ENCODE data around the gene RADIL.
"Not testable (repeated sequence)": the region's sequence is repeated elsewhere in the genome, so short reads cannot be mapped to it uniquely, and the experiment has no call there.

RADIL gene

GRCh38 chr7:4796453-4796852 is 87.1 kb downstream of the RADIL start:
- no peak overlapping the region for H3K27ac Mint-ChIP-seq
- peaks cover 9% of the 10 kb centered on the region for H3K4me1 Mint-ChIP-seq
- CTCF ChIA-PET = interaction anchor here (0.6 to 4.1 kb wide), 3 partner anchors 21 to 306 kb away, joined by 3 to 31 read pairs (median 3); partner anchors contain the start of genes AP5Z1 and RADIL
- DNase-seq = no peak
- no peaks in the 10 kb centered on the region for H3K9me3 Mint-ChIP-seq
- no peaks in the 10 kb centered on the region for H3K27me3 Mint-ChIP-seq
- H3K4me3 Mint-ChIP-seq = no peak overlapping the region
- H3K36me3 Mint-ChIP-seq = peaks cover 12% of the 10 kb centered on the region

DNA sequence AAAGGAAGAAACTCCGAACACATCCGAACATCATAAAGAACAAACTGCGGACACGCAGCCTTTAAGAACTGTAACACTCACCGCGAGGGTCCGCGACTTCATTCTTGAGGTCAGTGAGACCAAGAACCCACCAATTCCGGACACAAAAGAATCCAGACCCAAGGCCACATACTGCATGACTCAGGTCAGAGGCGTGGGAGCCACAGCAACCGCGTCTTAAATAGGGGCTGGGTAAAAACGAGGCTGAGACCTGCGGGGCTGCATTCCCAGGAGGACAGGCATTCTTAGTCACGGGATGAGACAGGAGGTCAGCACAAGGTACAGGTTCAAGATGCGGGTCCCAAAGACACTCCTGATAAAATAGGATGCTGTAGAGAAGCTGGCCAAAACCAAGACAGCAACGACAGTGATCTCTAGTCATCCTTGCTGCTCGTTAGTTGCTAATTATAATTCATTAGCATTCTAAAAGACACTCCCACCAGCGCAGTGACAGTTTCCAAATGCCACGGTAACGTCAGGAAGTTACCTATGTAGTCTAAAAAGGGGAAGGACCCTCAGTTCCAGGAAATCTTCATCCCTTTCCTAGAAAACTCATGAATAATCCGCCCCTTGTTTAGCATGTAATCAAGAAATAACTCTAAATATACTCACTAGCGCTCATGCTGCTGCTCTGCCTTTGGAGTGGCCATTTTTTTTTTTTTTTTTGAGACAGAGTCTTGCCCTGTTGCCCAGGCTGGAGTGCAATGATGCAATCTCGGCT is 88.7 kb downstream of the RADIL start:
- no peak for DNase-seq
- Mint-ChIP-seq H3K4me1 (peaks cover 10% of the 10 kb centered on the region), H3K27ac (peak overlapping the region; percentile 55), H3K4me3 (no peak overlapping the region), H3K27me3 (no peaks in the 10 kb centered on the region), H3K36me3 (peaks cover 15% of the 10 kb centered on the region), H3K9me3 (no peaks in the 10 kb centered on the region)
- CTCF ChIA-PET = interaction anchor here (4.3 kb wide), 1 partner anchor 18 kb away, joined by 13 read pairs; the partner anchor contains the start of gene AP5Z1

GRCh38 chr7:4794171-4794570 is 89.3 kb downstream of the RADIL start:
- not testable (repeated sequence) for H3K27ac Mint-ChIP-seq, H3K4me3 Mint-ChIP-seq, DNase-seq, H3K9me3 Mint-ChIP-seq, H3K27me3 Mint-ChIP-seq
- CTCF ChIA-PET = interaction anchor here (1.1 to 4.3 kb wide), 3 partner anchors 18 to 291 kb away, joined by 3 to 13 read pairs (median 6); partner anchors contain the start of genes AP5Z1 and RADIL
- Mint-ChIP-seq H3K36me3 (peaks cover 15% of the 10 kb centered on the region), H3K4me1 (peaks cover 10% of the 10 kb centered on the region)

DNA sequence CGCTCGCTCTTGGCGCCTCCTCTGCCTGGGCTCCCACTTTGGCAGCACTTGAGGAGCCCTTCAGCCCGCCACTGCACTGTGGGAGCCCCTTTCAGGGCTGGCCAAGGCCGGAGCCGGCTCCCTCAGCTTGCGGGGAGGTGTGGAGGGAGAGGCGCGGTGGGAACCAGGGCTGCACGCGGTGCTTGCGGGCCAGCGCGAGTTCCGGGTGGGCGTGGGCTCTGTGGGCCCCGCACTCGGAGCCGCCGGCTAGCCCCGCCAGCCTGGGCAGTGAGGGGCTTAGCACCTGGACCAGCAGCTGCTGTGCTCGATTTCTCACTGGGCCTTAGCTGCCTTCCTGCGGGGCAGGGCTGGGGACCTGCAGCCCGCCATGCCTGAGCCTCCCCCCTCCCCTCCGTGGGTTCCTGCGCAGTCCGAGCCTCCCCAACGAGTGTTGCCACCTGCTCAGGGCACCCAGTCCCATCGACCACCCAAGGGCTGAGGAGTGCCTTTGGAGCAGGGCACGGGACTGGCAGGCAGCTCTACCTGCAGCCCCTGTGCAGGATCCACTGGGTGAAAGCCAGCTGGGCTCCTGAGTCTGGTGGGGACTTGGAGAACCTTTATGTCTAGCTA is 90.0 kb downstream of the RADIL start:
- DNase-seq, H3K4me3 Mint-ChIP-seq, H3K27ac Mint-ChIP-seq, H3K9me3 Mint-ChIP-seq, H3K27me3 Mint-ChIP-seq: not testable (repeated sequence)
- Mint-ChIP-seq H3K4me1 (peaks cover 10% of the 10 kb centered on the region), H3K36me3 (peaks cover 15% of the 10 kb centered on the region)
- CTCF ChIA-PET = interaction anchor here (1.1 to 4.3 kb wide), 4 partner anchors 17 to 292 kb away, joined by 3 to 13 read pairs (median 5); partner anchors contain the start of genes AP5Z1 and RADIL

DNA sequence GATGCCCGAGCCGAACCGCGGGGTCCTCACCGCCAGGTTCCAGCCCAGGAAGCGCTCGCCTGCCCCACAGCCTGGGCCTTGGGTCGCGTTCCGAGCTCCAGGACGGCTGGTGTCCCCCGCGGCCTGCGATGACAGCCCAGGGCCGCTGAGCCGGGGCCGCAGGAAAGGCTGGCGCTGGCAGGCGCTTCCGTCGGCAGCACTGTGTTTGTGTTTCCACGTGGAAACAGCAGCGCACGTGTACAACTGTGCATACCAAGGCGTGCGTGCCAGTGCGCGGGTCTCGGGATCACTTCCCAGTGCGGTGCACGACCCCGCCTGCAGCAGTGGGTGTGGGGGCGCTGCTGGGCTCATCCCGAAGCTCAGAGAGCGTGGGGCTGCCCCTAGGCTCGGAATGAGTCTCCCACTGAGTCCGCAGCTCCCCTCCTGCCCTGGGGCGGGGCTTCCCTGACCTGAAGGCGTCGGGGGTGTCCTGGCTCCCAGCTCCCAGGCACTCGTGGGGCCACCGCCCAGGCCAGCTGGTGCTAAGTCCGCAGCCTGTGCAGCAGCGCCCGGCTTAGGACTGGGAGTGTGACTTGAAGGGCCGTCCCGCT is 90.9 kb downstream of the RADIL start:
- Mint-ChIP-seq H3K4me3 (no peak overlapping the region), H3K27ac (no peak overlapping the region), H3K27me3 (no peaks in the 10 kb centered on the region), H3K9me3 (no peaks in the 10 kb centered on the region), H3K36me3 (peaks cover 15% of the 10 kb centered on the region), H3K4me1 (peaks cover 10% of the 10 kb centered on the region)
- CTCF ChIA-PET = interaction anchor here (0.9 to 4.3 kb wide), 8 partner anchors 10 to 292 kb away, joined by 3 to 13 read pairs (median 4); partner anchors contain the start of genes AP5Z1 and RADIL
- DNase-seq = no peak

DNA sequence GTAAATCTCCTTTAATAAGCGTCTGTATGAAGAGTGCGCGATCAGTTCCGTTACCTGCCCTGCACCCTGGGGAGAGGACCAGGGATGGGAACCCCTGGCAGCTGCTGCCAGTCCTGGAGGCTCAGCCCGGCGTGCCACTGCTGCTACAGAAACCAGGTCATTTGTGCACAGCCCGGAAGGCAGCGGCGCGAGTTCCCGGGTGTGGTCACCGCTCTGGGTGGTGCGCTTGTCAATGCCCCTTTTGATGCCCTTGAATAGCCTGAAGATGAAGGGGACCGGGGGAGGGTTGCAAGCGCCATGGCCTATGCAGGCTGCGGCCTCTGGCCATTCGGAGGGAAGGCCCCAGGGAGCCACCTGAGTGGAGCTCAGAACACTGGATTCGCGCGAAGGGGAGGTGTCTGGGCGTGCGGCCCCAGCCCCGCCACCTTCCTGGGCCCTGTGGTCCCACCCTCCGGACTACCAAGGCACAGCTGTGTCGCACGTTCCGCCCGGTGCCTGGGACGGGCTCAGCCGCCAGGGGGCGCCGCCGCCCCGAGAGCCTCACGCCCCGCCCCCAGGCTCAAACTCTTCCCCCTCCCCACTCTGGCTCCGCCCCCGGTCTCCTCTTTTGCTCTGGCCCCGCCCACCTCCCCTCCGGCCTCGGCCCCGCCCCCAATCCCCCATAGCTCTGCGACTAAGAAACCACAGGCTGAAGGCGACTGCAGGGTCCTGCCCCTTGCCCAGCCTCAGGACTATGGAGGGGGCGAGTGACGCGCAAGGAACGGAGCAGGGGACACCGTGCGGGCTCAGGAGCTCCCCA is 91.6 kb downstream of the RADIL start:
- Mint-ChIP-seq H3K36me3 (peaks cover 15% of the 10 kb centered on the region), H3K27me3 (no peaks in the 10 kb centered on the region), H3K27ac (peak overlapping the region; percentile 65), H3K4me1 (peaks cover 10% of the 10 kb centered on the region), H3K9me3 (no peaks in the 10 kb centered on the region), H3K4me3 (no peak overlapping the region)
- peak; percentile 76 for DNase-seq
- CTCF ChIA-PET = interaction anchor here (0.9 to 4.3 kb wide), 6 partner anchors 10 to 182 kb away, joined by 3 to 13 read pairs (median 4); partner anchors contain the start of gene AP5Z1

- Mint-ChIP-seq H3K27me3 (no peaks in the 10 kb centered on the region), H3K4me3 (no peak overlapping the region), H3K4me1 (peaks cover 10% of the 10 kb centered on the region), H3K27ac (peak overlapping the region; percentile 65), H3K9me3 (no peaks in the 10 kb centered on the region), H3K36me3 (peaks cover 18% of the 10 kb centered on the region)
- DNase-seq = no peak
- CTCF ChIA-PET = interaction anchor here (1.2 to 4.3 kb wide), 4 partner anchors 9 to 38 kb away, joined by 3 to 13 read pairs (median 4); partner anchors contain the start of gene AP5Z1
Observed at GRCh38 chr7:4791101-4791737, 92.3 kb downstream of the RADIL start.

DNA sequence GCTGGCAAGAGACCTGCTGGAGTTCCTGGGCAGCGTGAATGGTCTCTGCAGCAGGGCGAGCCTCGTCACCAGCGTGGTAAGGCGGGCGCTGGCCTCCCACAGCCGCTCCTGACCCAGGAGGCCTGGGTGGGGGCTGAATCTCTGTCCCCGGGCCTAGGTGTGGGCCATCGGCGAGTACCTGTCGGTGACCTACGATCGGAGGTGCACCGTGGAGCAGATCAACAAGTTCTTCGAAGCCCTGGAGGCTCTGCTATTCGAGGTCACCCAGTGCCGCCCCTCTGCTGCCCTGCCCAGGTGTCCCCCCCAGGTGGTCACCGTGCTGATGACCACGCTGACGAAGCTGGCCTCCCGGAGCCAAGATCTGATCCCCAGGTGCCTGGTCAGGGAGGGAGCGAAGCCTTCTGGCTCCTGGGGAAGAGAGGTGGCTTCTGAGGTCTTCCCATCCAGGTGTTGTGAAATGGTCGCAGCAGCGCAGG is 93.0 kb downstream of the RADIL start:
- peaks cover 10% of the 10 kb centered on the region for H3K4me1 Mint-ChIP-seq
- H3K4me3 Mint-ChIP-seq = no peak overlapping the region
- no peaks in the 10 kb centered on the region for H3K9me3 Mint-ChIP-seq
- no peaks in the 10 kb centered on the region for H3K27me3 Mint-ChIP-seq
- CTCF ChIA-PET = interaction anchor here (4.3 kb wide), 1 partner anchor 14 kb away, joined by 13 read pairs; the partner anchor contains the start of gene AP5Z1
- peaks cover 20% of the 10 kb centered on the region for H3K36me3 Mint-ChIP-seq
- DNase-seq = no peak
- H3K27ac Mint-ChIP-seq = no peak overlapping the region

- Mint-ChIP-seq H3K27ac (no peak overlapping the region), H3K4me1 (peaks cover 10% of the 10 kb centered on the region), H3K36me3 (peaks cover 20% of the 10 kb centered on the region), H3K27me3 (no peaks in the 10 kb centered on the region), H3K9me3 (no peaks in the 10 kb centered on the region), H3K4me3 (no peak overlapping the region)
- DNase-seq = no peak
- CTCF ChIA-PET = interaction anchor here (1.0 kb wide), 1 partner anchor 8 kb away, joined by 4 read pairs; no protein-coding TSS in a partner anchor
Observed at GRCh38 chr7:4790078-4790465, 93.4 kb downstream of the RADIL start.

GRCh38 chr7:4789194-4790077 is 94.1 kb downstream of the RADIL start:
- CTCF ChIA-PET = interaction anchor here (1.0 kb wide), 1 partner anchor 9 kb away, joined by 4 read pairs; no protein-coding TSS in a partner anchor
- H3K27me3 Mint-ChIP-seq = no peaks in the 10 kb centered on the region
- no peak overlapping the region for H3K27ac Mint-ChIP-seq

GRCh38 chr7:4788627-4789189 is 94.8 kb downstream of the RADIL start:
- no peak overlapping the region for H3K4me3 Mint-ChIP-seq
- peaks cover 13% of the 10 kb centered on the region for H3K36me3 Mint-ChIP-seq
- peaks cover 3% of the 10 kb centered on the region for H3K4me1 Mint-ChIP-seq
- no peak overlapping the region for H3K27ac Mint-ChIP-seq
- no peak for DNase-seq
- CTCF ChIA-PET = interaction anchor here (1.0 kb wide), 1 partner anchor 10 kb away, joined by 4 read pairs; no protein-coding TSS in a partner anchor
- H3K9me3 Mint-ChIP-seq = no peaks in the 10 kb centered on the region
- no peaks in the 10 kb centered on the region for H3K27me3 Mint-ChIP-seq

More at GRCh38 chr7:4789194-4790077, 94.1 kb downstream of the RADIL start:
- H3K4me3 Mint-ChIP-seq = no peak overlapping the region
- no peak for DNase-seq
- H3K36me3 Mint-ChIP-seq = peaks cover 18% of the 10 kb centered on the region
- peaks cover 8% of the 10 kb centered on the region for H3K4me1 Mint-ChIP-seq
- no peaks in the 10 kb centered on the region for H3K9me3 Mint-ChIP-seq

Measured in activated naive CD4-positive, alpha-beta T cell treated with anti-CD3 and anti-CD28 coated beads, Interleukin-2, amount 10 ng/mL, durations not matched to agents 7 days and 5 days (primary cell).